ENCODE results near the gene VPS29. TPM values are rescaled to one million over a fixed set of nuclear protein-coding genes. Genes with fewer than 3 reads are reported as not detected.

Gene VPS29
- total RNA-seq, 4 donors from 2014 or later, result 82.5 to 195 (median 100) TPM

DNA sequence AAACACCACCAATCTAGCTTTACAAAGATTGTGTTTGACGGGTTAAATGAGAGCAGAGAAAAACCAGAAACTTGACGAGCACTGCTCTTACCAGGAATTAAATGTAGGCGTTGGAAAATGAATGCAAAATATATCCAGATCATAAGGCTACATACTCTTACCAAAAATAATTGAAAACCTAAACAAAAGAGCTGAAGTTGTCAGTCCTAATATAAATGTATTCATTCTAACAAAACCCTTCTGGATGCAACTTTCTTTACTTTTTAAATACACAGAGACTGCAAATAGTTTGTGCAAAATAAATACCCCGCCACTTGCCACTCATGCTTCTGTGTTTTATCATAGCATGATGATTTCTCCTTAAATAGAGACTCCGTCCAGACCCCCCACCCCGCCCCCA lies 32.9 kb upstream of the VPS29 start:
- Histone ChIP-seq H3K9me3 (no peaks in the 10 kb centered on the region), H3K27ac (no peak overlapping the region), H3K27me3 (no peaks in the 10 kb centered on the region), H3K4me3 (no peak overlapping the region), H3K36me3 (no peaks in the 10 kb centered on the region), H3K4me1 (no peaks in the 10 kb centered on the region)
- no peak for DNase-seq
- intact Hi-C loops (cut with DNase I; ENCODE audit: low total_unique reads), result no loop called here
- no peak for TF ChIP-seq POLR2A (IDR thresholded peaks at IDR 0.05)
- TF ChIP-seq, protein P1, sequence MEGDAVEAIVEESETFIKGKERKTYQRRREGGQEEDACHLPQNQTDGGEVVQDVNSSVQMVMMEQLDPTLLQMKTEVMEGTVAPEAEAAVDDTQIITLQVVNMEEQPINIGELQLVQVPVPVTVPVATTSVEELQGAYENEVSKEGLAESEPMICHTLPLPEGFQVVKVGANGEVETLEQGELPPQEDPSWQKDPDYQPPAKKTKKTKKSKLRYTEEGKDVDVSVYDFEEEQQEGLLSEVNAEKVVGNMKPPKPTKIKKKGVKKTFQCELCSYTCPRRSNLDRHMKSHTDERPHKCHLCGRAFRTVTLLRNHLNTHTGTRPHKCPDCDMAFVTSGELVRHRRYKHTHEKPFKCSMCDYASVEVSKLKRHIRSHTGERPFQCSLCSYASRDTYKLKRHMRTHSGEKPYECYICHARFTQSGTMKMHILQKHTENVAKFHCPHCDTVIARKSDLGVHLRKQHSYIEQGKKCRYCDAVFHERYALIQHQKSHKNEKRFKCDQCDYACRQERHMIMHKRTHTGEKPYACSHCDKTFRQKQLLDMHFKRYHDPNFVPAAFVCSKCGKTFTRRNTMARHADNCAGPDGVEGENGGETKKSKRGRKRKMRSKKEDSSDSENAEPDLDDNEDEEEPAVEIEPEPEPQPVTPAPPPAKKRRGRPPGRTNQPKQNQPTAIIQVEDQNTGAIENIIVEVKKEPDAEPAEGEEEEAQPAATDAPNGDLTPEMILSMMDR (IDR thresholded peaks at IDR 0.05), result no peak

DNA sequence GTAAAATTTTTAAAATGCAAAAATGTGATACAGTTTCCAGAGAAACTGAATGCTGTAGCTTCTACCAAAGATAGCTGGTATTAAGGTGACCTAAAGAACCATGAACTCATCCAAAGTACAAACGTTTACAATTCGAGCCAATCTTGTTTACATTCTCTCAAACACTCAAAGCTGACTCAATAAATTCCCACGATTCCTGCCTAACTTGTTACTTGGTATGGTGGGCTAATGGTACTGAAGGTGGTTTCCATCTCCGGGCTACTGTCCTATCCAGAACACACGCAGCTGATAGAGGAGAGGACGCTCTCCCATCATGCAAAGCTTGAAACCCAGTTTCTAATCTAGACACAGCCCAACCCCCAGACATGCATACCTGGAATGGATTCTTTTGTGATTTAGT lies 31.7 kb upstream of the VPS29 start:
- H3K27me3 ChIP-seq, result no peaks in the 10 kb centered on the region
- no peak overlapping the region for H3K4me3 ChIP-seq
- intact Hi-C loops (cut with DNase I; ENCODE audit: low total_unique reads), result no loop called here
- no peak for TF ChIP-seq POLR2A (IDR thresholded peaks at IDR 0.05)
- TF ChIP-seq, protein P1 (IDR thresholded peaks at IDR 0.05), result no peak
- no peak overlapping the region for H3K27ac ChIP-seq
- H3K9me3 ChIP-seq, result no peaks in the 10 kb centered on the region
- no peak for DNase-seq
- H3K36me3 ChIP-seq, result no peaks in the 10 kb centered on the region
- H3K4me1 ChIP-seq, result no peaks in the 10 kb centered on the region

DNA sequence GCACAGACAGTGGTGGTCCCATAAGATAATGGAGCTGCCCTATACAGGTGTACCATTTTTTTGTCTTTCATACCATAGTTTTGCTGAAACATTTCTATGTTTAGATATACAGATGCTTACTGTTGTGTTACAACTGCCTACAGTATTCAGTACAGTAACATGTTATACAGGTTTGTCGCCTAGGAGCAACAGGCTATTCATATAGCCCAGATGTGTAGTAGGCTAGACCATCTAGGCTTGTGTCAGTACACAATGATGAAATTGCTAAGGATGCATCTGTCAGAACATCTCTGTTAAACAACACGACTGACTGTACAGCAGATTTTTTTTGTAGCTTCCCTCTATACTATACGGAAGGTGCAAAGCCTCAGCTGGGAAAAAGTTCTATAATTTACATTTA lies 30.7 kb upstream of the VPS29 start:
- no peak for DNase-seq
- Histone ChIP-seq H3K4me1 (no peaks in the 10 kb centered on the region), H3K36me3 (no peaks in the 10 kb centered on the region), H3K4me3 (no peak overlapping the region), H3K27ac (no peak overlapping the region), H3K9me3 (no peaks in the 10 kb centered on the region), H3K27me3 (no peaks in the 10 kb centered on the region)
- TF ChIP-seq, protein P1 (IDR thresholded peaks at IDR 0.05), result no peak
- TF ChIP-seq POLR2A (IDR thresholded peaks at IDR 0.05), result no peak
- intact Hi-C loops (cut with DNase I; ENCODE audit: low total_unique reads), result no loop called here

DNA sequence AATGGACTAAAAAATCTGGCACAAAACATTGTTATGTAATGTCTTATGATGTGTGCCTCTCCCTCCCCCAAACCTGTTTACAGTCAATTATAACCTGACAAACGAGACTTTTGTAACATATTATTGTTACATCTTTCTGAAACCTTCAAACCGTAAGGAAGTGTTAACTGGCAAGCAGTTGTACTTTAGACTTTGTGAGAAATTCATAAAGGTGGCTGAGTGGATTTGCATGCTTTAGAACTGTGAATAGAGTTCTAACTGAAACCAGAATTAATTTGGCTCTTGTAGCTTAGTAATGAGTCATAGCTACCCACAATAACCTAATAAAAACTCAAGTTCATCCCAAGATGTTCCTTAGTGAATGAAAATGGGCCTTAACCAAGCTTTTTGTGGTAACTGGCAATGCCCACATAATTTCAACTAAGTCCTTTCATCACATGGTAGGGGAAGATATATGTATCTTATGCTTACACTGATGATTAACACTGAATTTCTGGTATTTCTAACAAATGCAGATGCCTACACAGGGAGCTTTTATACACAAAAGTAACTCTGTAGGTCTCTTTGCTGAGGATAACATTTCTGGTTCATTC lies 29.9 kb upstream of the VPS29 start:
- DNase-seq, result no peak
- Histone ChIP-seq H3K36me3 (no peaks in the 10 kb centered on the region), H3K27ac (peak overlapping the region; percentile 40 to 51), H3K4me3 (no peak overlapping the region), H3K9me3 (no peaks in the 10 kb centered on the region), H3K4me1 (no peaks in the 10 kb centered on the region), H3K27me3 (no peaks in the 10 kb centered on the region)
- intact Hi-C loops (cut with DNase I; ENCODE audit: low total_unique reads), result no loop called here
- TF ChIP-seq, protein P1 (IDR thresholded peaks at IDR 0.05), result no peak
- TF ChIP-seq POLR2A (IDR thresholded peaks at IDR 0.05), result no peak

DNA sequence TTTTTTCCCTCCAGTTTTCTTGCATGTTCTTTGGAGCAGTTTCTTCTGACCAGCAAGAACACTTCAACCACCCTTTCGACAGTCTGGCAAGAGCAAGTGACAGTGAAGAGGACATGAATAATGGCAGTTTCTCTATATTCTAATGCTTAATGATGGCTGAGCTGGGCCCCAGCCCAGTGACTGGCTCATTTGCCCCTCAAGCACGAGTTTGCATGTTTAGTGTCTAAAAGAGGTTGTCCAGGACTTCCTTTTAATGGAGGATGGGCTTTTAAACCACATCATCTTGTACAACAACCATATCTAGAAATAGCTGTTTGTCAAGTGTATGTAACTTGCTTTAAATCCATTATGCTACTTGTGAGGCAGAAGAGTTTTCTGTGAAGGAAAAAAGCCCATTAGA lies 28.6 kb upstream of the VPS29 start:
- TF ChIP-seq POLR2A (IDR thresholded peaks at IDR 0.05), result no peak
- DNase-seq, result no peak
- Histone ChIP-seq H3K4me1 (no peaks in the 10 kb centered on the region), H3K4me3 (no peak overlapping the region), H3K27ac (no peak overlapping the region), H3K36me3 (no peaks in the 10 kb centered on the region), H3K27me3 (no peaks in the 10 kb centered on the region), H3K9me3 (no peaks in the 10 kb centered on the region)
- intact Hi-C loops (cut with DNase I; ENCODE audit: low total_unique reads), result no loop called here

Data from uterus (tissue), 4 donors.